HepG2 (cell line): Measurements from ENCODE around the gene IRS1. TPM values are rescaled to one million over a fixed set of nuclear protein-coding genes. Genes with fewer than 3 reads are reported as not detected.

Source experiments
- ARID5B ChIP-seq: IDR thresholded peaks from 2 replicates; pipeline ENCODE4 v1.4.0; 2020; ENCODE audit warnings: mild to moderate bottlenecking, missing genetic modification reagents
- ASH2L ChIP-seq: fragments of 300-600, 200-600 bp; sonication (generic); IDR thresholded peaks from 2 replicates; pipeline ENCODE4 v1.7.0; 2017; ENCODE audit warnings: low read depth, mild to moderate bottlenecking, moderate library complexity, mixed read lengths, low read length; ENCODE audit not compliant: insufficient read length
- CAMTA2 ChIP-seq: sonication (generic); formaldehyde crosslinking; IDR thresholded peaks from 2 replicates; pipeline ENCODE4 v1.4.0; 2020; ENCODE audit warnings: mild to moderate bottlenecking, missing genetic modification reagents, borderline replicate concordance
- HIC2 ChIP-seq: sonication (generic); formaldehyde crosslinking; IDR thresholded peaks from 2 replicates; pipeline ENCODE4 v1.9.0; 2022; ENCODE audit warnings: low read depth, missing genetic modification reagents
- KAT8 ChIP-seq: IDR thresholded peaks from 2 replicates; pipeline ENCODE4 v1.6.1; 2016; ENCODE audit warnings: missing genetic modification reagents, missing compliant biosample characterization
- NR2F6 ChIP-seq, 2 experiments: IDR thresholded peaks; 2 replicates each; pipeline ENCODE4 v1.6.1; 2016; ENCODE audit warnings: antibody characterized with exemption in 1 of 2, mild to moderate bottlenecking in 1 of 2
- POGZ ChIP-seq: sonication (generic); formaldehyde crosslinking; IDR thresholded peaks from 2 replicates; pipeline ENCODE4 v1.4.0; 2020; ENCODE audit warnings: mild to moderate bottlenecking, missing genetic modification reagents
- SALL1 ChIP-seq: sonication (generic); formaldehyde crosslinking; IDR thresholded peaks from 2 replicates; pipeline ENCODE4 v1.8.0; 2022; ENCODE audit warnings: mild to moderate bottlenecking, missing genetic modification reagents
- SPEN ChIP-seq: sonication (generic); formaldehyde crosslinking; IDR thresholded peaks from 2 replicates; pipeline ENCODE4 v1.5.1; 2020; ENCODE audit warnings: low read depth, mild to moderate bottlenecking, missing genetic modification reagents
- U2AF2 ChIP-seq: fragments of 200-400 bp; formaldehyde crosslinking; IDR thresholded peaks from 2 replicates; pipeline ENCODE4 v1.6.1; 2017; ENCODE audit warnings: low read depth, mild to moderate bottlenecking, low read length
- YEATS4 ChIP-seq: sonication (generic); formaldehyde crosslinking; IDR thresholded peaks from 2 replicates; pipeline ENCODE4 v1.4.0; 2020; ENCODE audit warnings: missing genetic modification reagents, borderline replicate concordance
- ZNF263 ChIP-seq: sonication (generic); formaldehyde crosslinking; IDR thresholded peaks from 2 replicates; pipeline ENCODE4 v1.4.0; 2020; ENCODE audit warnings: missing genetic modification reagents
- ZNF468 ChIP-seq: sonication (generic); formaldehyde crosslinking; IDR thresholded peaks from 2 replicates; pipeline ENCODE4 v1.8.0; 2022; ENCODE audit warnings: mild to moderate bottlenecking, moderate library complexity, missing genetic modification reagents
- ZNF556 ChIP-seq: sonication (generic); formaldehyde crosslinking; IDR thresholded peaks from 2 replicates; pipeline ENCODE4 v1.4.0; 2020; ENCODE audit warnings: mild to moderate bottlenecking, missing genetic modification reagents, borderline replicate concordance
- ZNF609 ChIP-seq: sonication (generic); formaldehyde crosslinking; IDR thresholded peaks from 2 replicates; pipeline ENCODE4 v1.4.0; 2020; ENCODE audit warnings: mild to moderate bottlenecking, missing genetic modification reagents, borderline replicate concordance
- polyA plus RNA-seq, 8 experiments: library from polyadenylated mRNA; depleted of rRNA in 3 of 8; stranded (reverse) in 7 of 8; unstranded in 1 of 8; fragments of >200 nt; fragmentation: Illumina TruSeq in 4 of 8; extraction: Trizol in 4 of 8; gene quantifications; 2 replicates each; pipeline versions ENCODE4 v1.2.1 to v1.2.3, GENCODE V29; 2011 to 2016; ENCODE audit warnings: low read depth in 4 of 8, missing spikeins in 1 of 8, mixed read lengths in 1 of 8; ENCODE audit not compliant: insufficient read depth in 1 of 8
- total RNA-seq, 5 experiments: library from RNA; depleted of rRNA; stranded (reverse); fragments of >200 nt; fragmentation: Illumina TruSeq; extraction: Trizol; gene quantifications; 2 replicates each; pipeline ENCODE4 v1.2.3, GENCODE V29; 2016; ENCODE audit warnings: low read depth in 1 of 5

The IRS1 gene
- total and polyA plus RNA-seq, 2 of the 13 experiments (the other 11 are each of a cell fraction or from before 2014, with no cell fraction given) = 8.7 to 9.0 TPM

DNA sequence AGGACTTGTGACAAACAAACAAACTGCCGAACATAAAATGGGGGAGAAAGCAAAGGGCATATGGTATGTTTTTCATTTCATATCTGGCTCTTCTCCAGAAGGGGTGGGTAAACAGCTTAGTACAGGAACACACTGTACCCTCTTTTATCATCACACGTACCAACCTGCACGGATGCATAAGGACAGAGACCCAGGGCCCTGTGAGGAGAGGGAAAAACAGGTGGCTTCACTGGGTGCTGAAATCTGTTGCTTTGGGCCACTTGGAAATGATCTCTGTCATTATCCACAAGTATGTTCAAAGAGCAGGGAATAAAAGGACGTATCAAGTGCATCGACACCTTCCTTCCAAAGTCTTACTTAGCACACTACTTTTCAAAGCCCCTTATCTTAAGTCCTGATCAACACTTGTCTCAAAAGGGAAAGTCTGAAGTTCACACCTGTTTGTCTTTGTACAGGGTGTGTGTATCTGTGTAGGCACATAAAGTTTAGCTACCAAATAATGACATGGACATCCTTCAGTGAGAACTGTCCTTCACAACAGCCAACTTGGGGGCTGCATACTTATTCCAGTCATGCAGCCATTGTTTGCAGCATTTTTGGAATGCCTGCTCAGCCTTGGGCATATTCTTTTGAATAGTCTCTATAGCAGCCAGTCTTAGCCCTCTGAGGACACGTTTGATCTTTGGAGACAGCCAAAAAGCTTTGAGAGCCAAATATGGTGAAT, 60.6 kb downstream of the IRS1 start (continued):
- peak; percentile 7; the same call in 1 of the 2 replicates for TF ChIP-seq ARID5B (CRISPR knock-in tag)
- TF ChIP-seq HIC2 = peak; percentile 54; the same call in 1 of the 2 replicates
- no peak for TF ChIP-seq U2AF2
- 0 out of 2 replicates have a peak, but pooled peaks have one; percentile 35 for TF ChIP-seq SPEN (CRISPR knock-in tag)
- TF ChIP-seq ZNF468 (CRISPR knock-in tag) = no peak
- TF ChIP-seq ZNF263 (CRISPR knock-in tag) = no peak
- TF ChIP-seq CAMTA2 (CRISPR knock-in tag) = no peak
- TF ChIP-seq ZNF609 (CRISPR knock-in tag) = 0 out of 2 replicates have a peak, but pooled peaks have one; percentile 24
- peak; percentile 35 for TF ChIP-seq ASH2L
- TF ChIP-seq KAT8 (CRISPR knock-in tag) = 0 out of 2 replicates have a peak, but pooled peaks have one; percentile 8
- TF ChIP-seq ZNF556 = peak; percentile 71; the same call in 1 of the 2 replicates
- peak; percentile 69 for TF ChIP-seq SALL1 (CRISPR knock-in tag)
- 0 out of 2 replicates have a peak, but pooled peaks have one; percentile 41 for TF ChIP-seq YEATS4 (CRISPR knock-in tag)
- peak; percentile 79; the same call in 1 of the 2 replicates for TF ChIP-seq POGZ (CRISPR knock-in tag)
- peak; percentile 15; the same call in 1 of the 2 replicates for TF ChIP-seq NR2F6 (IDR thresholded peaks at IDR 0.05)
- TF ChIP-seq NR2F6 (CRISPR knock-in tag; IDR thresholded peaks at IDR 0.05) = no peak
